T-helper 2 cell treated with Interferon-gamma antibody and Interleukin-4, amounts not matched to agents 100 ng/mL and 5 ng/mL, for 36 hours (primary cell): ENCODE data around the gene CFAP54. TPM values are rescaled to one million over a fixed set of nuclear protein-coding genes. Genes with fewer than 3 reads are reported as not detected.

Experiments
- intact Hi-C: fragments of 100-400 bp; cut with micrococcal nuclease; formaldehyde crosslinking; loops from one replicate; pipeline ENCODE4 v1.15.1; 2023
- total RNA-seq: library from RNA; stranded (reverse); gene quantifications from 2 replicates; pipeline ENCODE4 v1.2.3, GENCODE V29; 2022

Gene CFAP54
- total RNA-seq, 1 donor from 2014 or later = 0.30 TPM

GRCh38 chr12:96814200-96814599 lies 324.8 kb downstream of the CFAP54 start:
- intact Hi-C loops = no loop called here

GRCh38 chr12:96821592-96821991 lies 332.2 kb downstream of the CFAP54 start:
- intact Hi-C loops = no loop called here

- intact Hi-C loops = loop anchor here (1.0 kb wide), 1 partner anchor 136 kb away; no protein-coding TSS in a partner anchor
Measured at GRCh38 chr12:96822641-96823040, 333.3 kb downstream of the CFAP54 start.

GRCh38 chr12:96824074-96824837 lies 334.9 kb downstream of the CFAP54 start:
- intact Hi-C loops = no loop called here

GRCh38 chr12:96824838-96825236 lies 335.5 kb downstream of the CFAP54 start:
- intact Hi-C loops = no loop called here

GRCh38 chr12:96828169-96828789 lies 338.9 kb downstream of the CFAP54 start:
- intact Hi-C loops = no loop called here

GRCh38 chr12:96829354-96829753 lies 340.0 kb downstream of the CFAP54 start:
- intact Hi-C loops = no loop called here

- intact Hi-C loops = no loop called here
Measured at GRCh38 chr12:96831346-96831745, 342.0 kb downstream of the CFAP54 start.

GRCh38 chr12:96846293-96846692 lies 356.9 kb downstream of the CFAP54 start:
- intact Hi-C loops = no loop called here

GRCh38 chr12:96850676-96851075 lies 361.3 kb downstream of the CFAP54 start:
- intact Hi-C loops = no loop called here

- intact Hi-C loops = no loop called here
Measured at GRCh38 chr12:96858162-96858561, 368.8 kb downstream of the CFAP54 start.

- intact Hi-C loops = no loop called here
Measured at GRCh38 chr12:96861656-96862055, 372.3 kb downstream of the CFAP54 start.

GRCh38 chr12:96862326-96862725 lies 372.9 kb downstream of the CFAP54 start:
- intact Hi-C loops = no loop called here

GRCh38 chr12:96864335-96864734 lies 375.0 kb downstream of the CFAP54 start:
- intact Hi-C loops = no loop called here

- intact Hi-C loops = no loop called here
Measured at GRCh38 chr12:96866801-96867590, 377.6 kb downstream of the CFAP54 start.

- intact Hi-C loops = no loop called here
Measured at GRCh38 chr12:96870946-96871345, 381.6 kb downstream of the CFAP54 start.

GRCh38 chr12:96872961-96873360 lies 383.6 kb downstream of the CFAP54 start:
- intact Hi-C loops = no loop called here

GRCh38 chr12:96874211-96874610 lies 384.8 kb downstream of the CFAP54 start:
- intact Hi-C loops = no loop called here

GRCh38 chr12:96876966-96877365 lies 387.6 kb downstream of the CFAP54 start:
- intact Hi-C loops = no loop called here

GRCh38 chr12:96878704-96879103 lies 389.3 kb downstream of the CFAP54 start:
- intact Hi-C loops = no loop called here

GRCh38 chr12:96879301-96879700 lies 389.9 kb downstream of the CFAP54 start:
- intact Hi-C loops = no loop called here

- intact Hi-C loops = no loop called here
Measured at GRCh38 chr12:96880220-96880619, 390.8 kb downstream of the CFAP54 start.
